HEK293 (cell line): Measurements from ENCODE around the gene RPS6KA5.
A peak's percentile ranks its signal among the peaks of the same experiment; 100 is the strongest.

Experiments
- CTCF ChIA-PET: fragments of 350-600 bp; formaldehyde crosslinking; extraction: SDS; loops from one replicate; lab custom pipeline; 2021; ENCODE audit warnings: antibody characterized with exemption; lab: Yijun Ruan, JAX
- POLR2A ChIA-PET: fragments of 300-600 bp; formaldehyde crosslinking; extraction: SDS; loops from one replicate; lab custom pipeline; 2020; ENCODE audit warnings: antibody characterized with exemption, inconsistent platforms; lab: Yijun Ruan, JAX
- H3K27ac ChIP-seq: fragments of 200-500 bp; sonication (Bioruptor generic); 2 replicates; pipeline ENCODE4 v1.5.1; 2014; ENCODE audit warnings: low read depth, low read length, control low read depth, inconsistent platforms; ENCODE audit errors: extremely low read depth
- H3K36me3 ChIP-seq, 2 experiments: fragments of 200-500 bp in 1 of 2; sonication (Bioruptor generic) in 1 of 2; 1 replicate in 1 of 2; 2 replicates in 1 of 2; pipeline ENCODE4 v1.5.1; 2014 to 2017; ENCODE audit warnings: inconsistent platforms in 2 of 2, low read length in 2 of 2; ENCODE audit not compliant: control insufficient read depth in 2 of 2, insufficient read depth in 1 of 2
- H3K4me1 ChIP-seq: fragments of 200-500 bp; sonication (Bioruptor generic); 2 replicates; pipeline ENCODE4 v1.5.1; 2014; ENCODE audit warnings: mild to moderate bottlenecking, low read length, inconsistent platforms; ENCODE audit not compliant: control insufficient read depth, insufficient read depth
- H3K4me3 ChIP-seq: 2 replicates; pipeline ENCODE4 v1.5.1; 2011; ENCODE audit warnings: low read depth, mild to moderate bottlenecking, control low read depth, low read length, moderate library complexity
- H3K9me3 ChIP-seq: fragments of 200-500 bp; sonication (Bioruptor generic); 2 replicates; pipeline ENCODE4 v1.5.1; 2014; ENCODE audit warnings: low read depth, low read length, inconsistent platforms; ENCODE audit not compliant: control insufficient read depth, insufficient read depth
- PRDM1 ChIP-seq: fragments of 450-650 bp; formaldehyde crosslinking; IDR thresholded peaks from 2 replicates; pipeline ENCODE4; 2016; ENCODE audit warnings: missing biosample characterization, missing genetic modification characterization
- PRDM4 ChIP-seq: fragments of 450-650 bp; formaldehyde crosslinking; IDR thresholded peaks from 2 replicates; pipeline ENCODE4 v1.5.1; 2017; ENCODE audit warnings: missing biosample characterization, missing genetic modification characterization
- TSHZ1 ChIP-seq: fragments of 450-650 bp; formaldehyde crosslinking; IDR thresholded peaks from 2 replicates; pipeline ENCODE4 v1.5.1; 2016; ENCODE audit warnings: missing biosample characterization, missing genetic modification characterization, borderline replicate concordance
- ZFP69B ChIP-seq: fragments of 450-650 bp; formaldehyde crosslinking; IDR thresholded peaks from 2 replicates; pipeline ENCODE4 v1.5.1; 2016; ENCODE audit warnings: missing biosample characterization, missing genetic modification characterization
- ZNF513 ChIP-seq: fragments of 450-650 bp; IDR thresholded peaks from 2 replicates; pipeline ENCODE4 v1.5.1; 2018; ENCODE audit warnings: missing biosample characterization, missing genetic modification characterization
- ZNF530 ChIP-seq: fragments of 450-650 bp; formaldehyde crosslinking; IDR thresholded peaks from 2 replicates; pipeline ENCODE4 v1.5.1; 2016; ENCODE audit warnings: low read depth, missing biosample characterization, missing genetic modification characterization
- ZNF555 ChIP-seq: fragments of 450-650 bp; formaldehyde crosslinking; conservative IDR thresholded peaks from 2 replicates; pipeline ENCODE4 v1.5.1; 2017; ENCODE audit warnings: missing biosample characterization, mild to moderate bottlenecking, missing genetic modification characterization, inconsistent platforms
- ZNF561 ChIP-seq: fragments of 450-650 bp; IDR thresholded peaks from 2 replicates; pipeline ENCODE4 v1.5.1; 2018; ENCODE audit warnings: missing biosample characterization, missing genetic modification characterization, borderline replicate concordance
- ZNF658 ChIP-seq: fragments of 450-650 bp; formaldehyde crosslinking; IDR thresholded peaks from 2 replicates; pipeline ENCODE4; 2016; ENCODE audit warnings: missing biosample characterization, missing genetic modification characterization
- ZSCAN16 ChIP-seq: fragments of 450-650 bp; formaldehyde crosslinking; IDR thresholded peaks from 2 replicates; pipeline ENCODE4 v1.5.1; 2016; ENCODE audit warnings: missing biosample characterization, missing genetic modification characterization
- ZSCAN23 ChIP-seq: fragments of 450-650 bp; formaldehyde crosslinking; IDR thresholded peaks from 2 replicates; pipeline ENCODE4 v1.5.1; 2016; ENCODE audit warnings: missing biosample characterization, missing genetic modification characterization
- TF ChIP-seq, protein P1 (sequence below): fragments of 450-650 bp; formaldehyde crosslinking; IDR thresholded peaks from 2 replicates; pipeline ENCODE4 v1.5.1; 2017; ENCODE audit warnings: missing biosample characterization, missing genetic modification characterization
- TF ChIP-seq, protein P2 (sequence below): fragments of 450-650 bp; formaldehyde crosslinking; IDR thresholded peaks from 2 replicates; pipeline ENCODE4 v1.5.0; 2017; ENCODE audit warnings: missing biosample characterization, missing genetic modification characterization, borderline replicate concordance
- TF ChIP-seq, protein P3 (sequence below): IDR thresholded peaks from 2 replicates; pipeline ENCODE4 v1.6.1; 2011; ENCODE audit warnings: mild to moderate bottlenecking, low read depth, low read length, borderline replicate concordance
- TF ChIP-seq, protein P4 (sequence below): fragments of 450-650 bp; formaldehyde crosslinking; IDR thresholded peaks from 2 replicates; pipeline ENCODE4 v1.5.1; 2017; ENCODE audit warnings: missing biosample characterization, missing genetic modification characterization
- TF ChIP-seq, protein P5 (sequence below): fragments of 450-650 bp; formaldehyde crosslinking; IDR thresholded peaks from 2 replicates; pipeline ENCODE4 v1.5.1; 2017; ENCODE audit warnings: missing biosample characterization, missing genetic modification characterization
- TF ChIP-seq, protein P6 (sequence below): fragments of 450-650 bp; formaldehyde crosslinking; IDR thresholded peaks from 2 replicates; pipeline ENCODE4 v1.5.1; 2016; ENCODE audit warnings: missing biosample characterization, missing genetic modification characterization

RPS6KA5 gene

GRCh38 chr14:91012045-91012444, 48.4 kb downstream of the RPS6KA5 start:
- peak; percentile 35; the same call in 1 of the 2 replicates for TF ChIP-seq PRDM1 (tag by site-specific recombination)
- TF ChIP-seq ZNF561 (tag by site-specific recombination), result no peak
- TF ChIP-seq, protein P1, sequence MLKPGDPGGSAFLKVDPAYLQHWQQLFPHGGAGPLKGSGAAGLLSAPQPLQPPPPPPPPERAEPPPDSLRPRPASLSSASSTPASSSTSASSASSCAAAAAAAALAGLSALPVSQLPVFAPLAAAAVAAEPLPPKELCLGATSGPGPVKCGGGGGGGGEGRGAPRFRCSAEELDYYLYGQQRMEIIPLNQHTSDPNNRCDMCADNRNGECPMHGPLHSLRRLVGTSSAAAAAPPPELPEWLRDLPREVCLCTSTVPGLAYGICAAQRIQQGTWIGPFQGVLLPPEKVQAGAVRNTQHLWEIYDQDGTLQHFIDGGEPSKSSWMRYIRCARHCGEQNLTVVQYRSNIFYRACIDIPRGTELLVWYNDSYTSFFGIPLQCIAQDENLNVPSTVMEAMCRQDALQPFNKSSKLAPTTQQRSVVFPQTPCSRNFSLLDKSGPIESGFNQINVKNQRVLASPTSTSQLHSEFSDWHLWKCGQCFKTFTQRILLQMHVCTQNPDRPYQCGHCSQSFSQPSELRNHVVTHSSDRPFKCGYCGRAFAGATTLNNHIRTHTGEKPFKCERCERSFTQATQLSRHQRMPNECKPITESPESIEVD (tag by site-specific recombination), result no peak
- TF ChIP-seq, protein P2, sequence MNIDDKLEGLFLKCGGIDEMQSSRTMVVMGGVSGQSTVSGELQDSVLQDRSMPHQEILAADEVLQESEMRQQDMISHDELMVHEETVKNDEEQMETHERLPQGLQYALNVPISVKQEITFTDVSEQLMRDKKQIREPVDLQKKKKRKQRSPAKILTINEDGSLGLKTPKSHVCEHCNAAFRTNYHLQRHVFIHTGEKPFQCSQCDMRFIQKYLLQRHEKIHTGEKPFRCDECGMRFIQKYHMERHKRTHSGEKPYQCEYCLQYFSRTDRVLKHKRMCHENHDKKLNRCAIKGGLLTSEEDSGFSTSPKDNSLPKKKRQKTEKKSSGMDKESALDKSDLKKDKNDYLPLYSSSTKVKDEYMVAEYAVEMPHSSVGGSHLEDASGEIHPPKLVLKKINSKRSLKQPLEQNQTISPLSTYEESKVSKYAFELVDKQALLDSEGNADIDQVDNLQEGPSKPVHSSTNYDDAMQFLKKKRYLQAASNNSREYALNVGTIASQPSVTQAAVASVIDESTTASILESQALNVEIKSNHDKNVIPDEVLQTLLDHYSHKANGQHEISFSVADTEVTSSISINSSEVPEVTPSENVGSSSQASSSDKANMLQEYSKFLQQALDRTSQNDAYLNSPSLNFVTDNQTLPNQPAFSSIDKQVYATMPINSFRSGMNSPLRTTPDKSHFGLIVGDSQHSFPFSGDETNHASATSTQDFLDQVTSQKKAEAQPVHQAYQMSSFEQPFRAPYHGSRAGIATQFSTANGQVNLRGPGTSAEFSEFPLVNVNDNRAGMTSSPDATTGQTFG, result no peak
- no peak for TF ChIP-seq ZFP69B (tag by site-specific recombination)
- no peak for TF ChIP-seq TSHZ1
- no peak for TF ChIP-seq ZSCAN16 (tag by site-specific recombination)
- TF ChIP-seq, protein P3, sequence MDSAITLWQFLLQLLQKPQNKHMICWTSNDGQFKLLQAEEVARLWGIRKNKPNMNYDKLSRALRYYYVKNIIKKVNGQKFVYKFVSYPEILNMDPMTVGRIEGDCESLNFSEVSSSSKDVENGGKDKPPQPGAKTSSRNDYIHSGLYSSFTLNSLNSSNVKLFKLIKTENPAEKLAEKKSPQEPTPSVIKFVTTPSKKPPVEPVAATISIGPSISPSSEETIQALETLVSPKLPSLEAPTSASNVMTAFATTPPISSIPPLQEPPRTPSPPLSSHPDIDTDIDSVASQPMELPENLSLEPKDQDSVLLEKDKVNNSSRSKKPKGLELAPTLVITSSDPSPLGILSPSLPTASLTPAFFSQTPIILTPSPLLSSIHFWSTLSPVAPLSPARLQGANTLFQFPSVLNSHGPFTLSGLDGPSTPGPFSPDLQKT, result no peak
- peak; percentile 50; the same call in 1 of the 2 replicates for TF ChIP-seq PRDM4 (tag by site-specific recombination)
- no peak for TF ChIP-seq ZNF513
- Histone ChIP-seq H3K27ac (no peak overlapping the region), H3K36me3 (no peaks in the 10 kb centered on the region), H3K4me1 (peaks cover 4% of the 10 kb centered on the region; the same call in 1 of the 2 replicates), H3K9me3 (no peaks in the 10 kb centered on the region), H3K4me3 (no peak overlapping the region)
- ChIA-PET POLR2A (no interaction called here), CTCF (interaction anchor here (0.7 to 1.0 kb wide), 2 partner anchors 41 to 148 kb away, joined by 3 to 5 read pairs; no protein-coding TSS in a partner anchor)

- no peak overlapping the region for H3K27ac ChIP-seq
- ChIA-PET CTCF (interaction anchor here (0.6 kb wide), 1 partner anchor 711 kb away, joined by 5 read pairs; no protein-coding TSS in a partner anchor), POLR2A (no interaction called here)
- H3K9me3 ChIP-seq, result no peaks in the 10 kb centered on the region
- H3K4me1 ChIP-seq, result peaks cover 4% of the 10 kb centered on the region; the same call in 1 of the 2 replicates
- no peak overlapping the region for H3K4me3 ChIP-seq
- H3K36me3 ChIP-seq, result no peaks in the 10 kb centered on the region
- TF ChIP-seq ZNF658 (tag by site-specific recombination) (no peak), ZNF530 (tag by site-specific recombination) (no peak), ZNF555 (tag by site-specific recombination) (no peak), ZSCAN23 (tag by site-specific recombination) (no peak)
- TF ChIP-seq, protein P4, sequence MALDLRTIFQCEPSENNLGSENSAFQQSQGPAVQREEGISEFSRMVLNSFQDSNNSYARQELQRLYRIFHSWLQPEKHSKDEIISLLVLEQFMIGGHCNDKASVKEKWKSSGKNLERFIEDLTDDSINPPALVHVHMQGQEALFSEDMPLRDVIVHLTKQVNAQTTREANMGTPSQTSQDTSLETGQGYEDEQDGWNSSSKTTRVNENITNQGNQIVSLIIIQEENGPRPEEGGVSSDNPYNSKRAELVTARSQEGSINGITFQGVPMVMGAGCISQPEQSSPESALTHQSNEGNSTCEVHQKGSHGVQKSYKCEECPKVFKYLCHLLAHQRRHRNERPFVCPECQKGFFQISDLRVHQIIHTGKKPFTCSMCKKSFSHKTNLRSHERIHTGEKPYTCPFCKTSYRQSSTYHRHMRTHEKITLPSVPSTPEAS (tag by site-specific recombination), result no peak
- TF ChIP-seq, protein P5, sequence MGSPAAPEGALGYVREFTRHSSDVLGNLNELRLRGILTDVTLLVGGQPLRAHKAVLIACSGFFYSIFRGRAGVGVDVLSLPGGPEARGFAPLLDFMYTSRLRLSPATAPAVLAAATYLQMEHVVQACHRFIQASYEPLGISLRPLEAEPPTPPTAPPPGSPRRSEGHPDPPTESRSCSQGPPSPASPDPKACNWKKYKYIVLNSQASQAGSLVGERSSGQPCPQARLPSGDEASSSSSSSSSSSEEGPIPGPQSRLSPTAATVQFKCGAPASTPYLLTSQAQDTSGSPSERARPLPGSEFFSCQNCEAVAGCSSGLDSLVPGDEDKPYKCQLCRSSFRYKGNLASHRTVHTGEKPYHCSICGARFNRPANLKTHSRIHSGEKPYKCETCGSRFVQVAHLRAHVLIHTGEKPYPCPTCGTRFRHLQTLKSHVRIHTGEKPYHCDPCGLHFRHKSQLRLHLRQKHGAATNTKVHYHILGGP (tag by site-specific recombination), result no peak
- TF ChIP-seq, protein P6, sequence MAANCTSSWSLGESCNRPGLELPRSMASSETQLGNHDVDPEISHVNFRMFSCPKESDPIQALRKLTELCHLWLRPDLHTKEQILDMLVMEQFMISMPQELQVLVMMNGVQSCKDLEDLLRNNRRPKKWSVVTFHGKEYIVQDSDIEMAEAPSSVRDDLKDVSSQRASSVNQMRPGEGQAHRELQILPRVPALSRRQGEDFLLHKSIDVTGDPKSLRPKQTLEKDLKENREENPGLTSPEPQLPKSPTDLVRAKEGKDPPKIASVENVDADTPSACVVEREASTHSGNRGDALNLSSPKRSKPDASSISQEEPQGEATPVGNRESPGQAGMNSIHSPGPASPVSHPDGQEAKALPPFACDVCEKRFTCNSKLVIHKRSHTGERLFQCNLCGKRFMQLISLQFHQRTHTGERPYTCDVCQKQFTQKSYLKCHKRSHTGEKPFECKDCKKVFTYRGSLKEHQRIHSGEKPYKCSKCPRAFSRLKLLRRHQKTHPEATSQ (tag by site-specific recombination), result no peak
These were observed 50.3 kb downstream of the RPS6KA5 start for GRCh38 chr14:91010153-91010533.
